ENCODE results near the gene FEZ2.

FEZ2 gene

DNA sequence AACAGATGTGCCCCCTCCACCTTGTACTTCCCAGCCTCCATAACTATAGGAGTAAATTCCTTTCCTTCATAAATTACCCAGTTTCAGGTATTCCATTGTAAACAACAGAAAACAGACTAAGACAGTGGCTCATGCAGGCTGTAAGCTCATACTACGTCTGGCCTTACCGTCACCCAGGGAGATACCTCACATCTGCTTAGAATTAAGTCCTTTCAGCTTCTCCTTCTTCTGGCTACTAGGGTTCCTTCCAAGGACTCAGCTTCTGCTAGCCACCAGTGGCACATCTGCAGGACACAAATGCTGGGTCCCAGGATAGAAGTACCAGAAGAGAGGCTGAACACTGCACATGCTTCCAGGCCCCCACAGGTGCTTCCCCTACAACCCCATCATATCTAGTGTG lies 22.4 kb upstream of the FEZ2 start:
- ChIA-PET CTCF (no interaction called here), POLR2A (no interaction called here)
- TF ChIP-seq FOXM1 (IDR thresholded peaks at IDR 0.05; ENCODE audit: borderline replicate concordance) = no peak
- no peak for TF ChIP-seq LEF1 (IDR thresholded peaks at IDR 0.05; ENCODE audit: borderline replicate concordance)
- TF ChIP-seq, protein P1, sequence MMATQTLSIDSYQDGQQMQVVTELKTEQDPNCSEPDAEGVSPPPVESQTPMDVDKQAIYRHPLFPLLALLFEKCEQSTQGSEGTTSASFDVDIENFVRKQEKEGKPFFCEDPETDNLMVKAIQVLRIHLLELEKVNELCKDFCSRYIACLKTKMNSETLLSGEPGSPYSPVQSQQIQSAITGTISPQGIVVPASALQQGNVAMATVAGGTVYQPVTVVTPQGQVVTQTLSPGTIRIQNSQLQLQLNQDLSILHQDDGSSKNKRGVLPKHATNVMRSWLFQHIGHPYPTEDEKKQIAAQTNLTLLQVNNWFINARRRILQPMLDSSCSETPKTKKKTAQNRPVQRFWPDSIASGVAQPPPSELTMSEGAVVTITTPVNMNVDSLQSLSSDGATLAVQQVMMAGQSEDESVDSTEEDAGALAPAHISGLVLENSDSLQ (IDR thresholded peaks at IDR 0.05) = no peak
- TF ChIP-seq SP1 (IDR thresholded peaks at IDR 0.05) = no peak
- TF ChIP-seq TARDBP (IDR thresholded peaks at IDR 0.05) = no peak
- DNase-seq (ENCODE audit: extremely low spot score) = no peak

DNA sequence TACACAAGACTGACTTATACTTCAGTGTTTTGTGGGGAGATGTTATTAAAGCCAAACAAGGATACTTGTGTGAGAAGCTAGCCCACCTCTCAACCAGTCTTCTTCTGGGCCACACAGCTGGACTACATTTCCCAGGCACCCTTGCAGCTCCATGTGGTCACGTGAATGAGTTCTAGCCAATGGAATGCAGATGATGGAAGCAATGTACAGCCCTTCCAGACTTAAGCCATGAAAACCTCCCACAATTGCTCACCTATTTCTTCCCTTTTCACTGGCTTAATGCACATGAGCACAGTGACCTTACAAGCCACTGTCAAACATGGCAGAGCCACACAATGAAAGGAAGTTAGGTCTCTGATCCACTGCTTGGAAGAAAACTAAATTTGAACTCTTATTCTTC lies 20.4 kb upstream of the FEZ2 start:
- CTCF ChIA-PET = interaction anchor here (0.6 kb wide), 2 partner anchors 266 to 746 kb away, joined by 3 read pairs; no protein-coding TSS in a partner anchor
- TF ChIP-seq FOXM1 (IDR thresholded peaks at IDR 0.05; ENCODE audit: borderline replicate concordance) = no peak
- no peak for TF ChIP-seq ELF4 (IDR thresholded peaks at IDR 0.05)
- 0 out of 2 replicates have a peak, but pooled peaks have one; percentile 43 for TF ChIP-seq SUZ12 (IDR thresholded peaks at IDR 0.05)
- POLR2A ChIA-PET = no interaction called here
- DNase-seq (ENCODE audit: extremely low spot score) = peak; percentile 70

DNA sequence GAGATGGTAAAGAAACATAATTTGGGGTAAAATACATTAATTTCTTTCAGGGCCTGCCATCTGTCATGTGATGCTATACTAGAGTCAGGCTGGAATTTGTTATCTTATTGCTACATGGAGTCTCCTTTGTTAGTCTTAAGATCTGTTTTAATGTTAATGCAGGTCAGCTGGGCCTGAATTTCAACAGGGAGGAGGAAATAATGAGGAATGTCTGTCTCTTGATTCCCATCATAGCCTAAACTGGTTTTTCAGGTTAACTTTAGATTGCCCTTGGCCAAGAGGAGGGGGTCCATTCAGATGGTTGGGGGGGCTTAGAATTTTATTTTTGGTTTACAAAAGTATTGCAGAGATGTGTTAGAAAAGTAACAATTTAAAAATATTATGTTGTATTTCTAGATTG lies 19.0 kb upstream of the FEZ2 start:
- POLR2A ChIA-PET = no interaction called here
- TF ChIP-seq, protein P1 (IDR thresholded peaks at IDR 0.05) = no peak
- TF ChIP-seq L3MBTL2 (conservative IDR thresholded peaks at IDR 0.05) = no peak
- TF ChIP-seq HDGF (IDR thresholded peaks at IDR 0.05; ENCODE audit: borderline replicate concordance) = no peak
- no peak for TF ChIP-seq FOXA1 (IDR thresholded peaks at IDR 0.05)
- TF ChIP-seq SP1 (IDR thresholded peaks at IDR 0.05) = no peak
- TF ChIP-seq ARNT (IDR thresholded peaks at IDR 0.05) = no peak
- TF ChIP-seq BHLHE40 (IDR thresholded peaks at IDR 0.05; ENCODE audit: borderline replicate concordance) = no peak
- TF ChIP-seq CTBP1 (IDR thresholded peaks at IDR 0.05; ENCODE audit: borderline replicate concordance) = no peak
- TF ChIP-seq ZNF384 (IDR thresholded peaks at IDR 0.05) = no peak
- no peak for TF ChIP-seq NFRKB (IDR thresholded peaks at IDR 0.05)
- CTCF ChIA-PET = no interaction called here
- no peak for DNase-seq (ENCODE audit: extremely low spot score)

DNA sequence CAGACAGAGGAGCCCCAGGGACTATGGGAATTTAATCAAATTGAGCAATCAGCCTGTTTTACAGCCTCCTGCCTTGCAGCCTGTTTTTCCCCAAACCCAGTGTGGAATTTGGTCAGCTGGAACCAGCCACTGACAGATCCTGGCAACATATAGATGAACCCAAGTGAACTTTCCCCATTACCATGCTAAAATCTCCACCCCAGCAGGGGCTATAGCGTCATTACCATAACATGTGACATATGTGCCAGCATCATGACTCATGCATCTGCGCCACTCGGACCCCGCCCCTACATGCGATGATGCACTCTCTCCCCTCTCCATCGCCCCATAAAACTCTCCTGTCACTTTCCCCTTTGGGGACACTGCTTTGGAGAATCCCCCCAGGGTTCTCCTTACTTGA lies 17.3 kb upstream of the FEZ2 start:
- ChIA-PET POLR2A (no interaction called here), CTCF (no interaction called here)
- TF ChIP-seq FOXA1 (IDR thresholded peaks at IDR 0.05) (no peak), CTBP1 (IDR thresholded peaks at IDR 0.05; ENCODE audit: borderline replicate concordance) (no peak), ZNF384 (IDR thresholded peaks at IDR 0.05) (no peak), FOXM1 (IDR thresholded peaks at IDR 0.05; ENCODE audit: borderline replicate concordance) (no peak), LEF1 (IDR thresholded peaks at IDR 0.05; ENCODE audit: borderline replicate concordance) (no peak), BHLHE40 (IDR thresholded peaks at IDR 0.05; ENCODE audit: borderline replicate concordance) (no peak), HDGF (IDR thresholded peaks at IDR 0.05; ENCODE audit: borderline replicate concordance) (no peak)
- no peak for DNase-seq (ENCODE audit: extremely low spot score)

DNA sequence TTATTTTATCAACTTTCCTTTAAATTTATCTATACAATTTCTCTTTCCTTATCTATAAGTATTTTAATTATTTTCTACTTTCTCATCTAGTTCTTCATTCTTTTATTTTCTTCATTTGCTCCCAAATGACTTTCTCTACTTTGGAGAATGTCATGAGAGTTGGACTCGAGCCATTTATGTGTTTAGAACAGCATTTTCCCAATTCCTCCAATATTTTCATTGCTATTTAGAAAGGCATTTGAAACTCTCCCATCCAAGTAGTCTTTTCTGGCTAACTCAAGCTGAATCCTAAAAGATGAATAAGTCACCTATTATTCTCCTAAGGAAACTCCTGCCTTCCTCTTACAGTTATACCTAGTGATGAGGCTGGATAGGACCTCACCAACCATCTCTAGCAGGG lies 15.8 kb upstream of the FEZ2 start:
- no peak for TF ChIP-seq TARDBP (IDR thresholded peaks at IDR 0.05)
- no peak for TF ChIP-seq ARNT (IDR thresholded peaks at IDR 0.05)
- TF ChIP-seq FOXM1 (IDR thresholded peaks at IDR 0.05; ENCODE audit: borderline replicate concordance) = no peak
- TF ChIP-seq FOXA1 (IDR thresholded peaks at IDR 0.05) = no peak
- TF ChIP-seq, protein P1 (IDR thresholded peaks at IDR 0.05) = no peak
- no peak for TF ChIP-seq FOXK2 (IDR thresholded peaks at IDR 0.05)
- TF ChIP-seq HDGF (IDR thresholded peaks at IDR 0.05; ENCODE audit: borderline replicate concordance) = no peak
- TF ChIP-seq BHLHE40 (IDR thresholded peaks at IDR 0.05; ENCODE audit: borderline replicate concordance) = no peak
- TF ChIP-seq CTBP1 (IDR thresholded peaks at IDR 0.05; ENCODE audit: borderline replicate concordance) = no peak
- no peak for TF ChIP-seq L3MBTL2 (conservative IDR thresholded peaks at IDR 0.05)
- no peak for TF ChIP-seq SP1 (IDR thresholded peaks at IDR 0.05)
- TF ChIP-seq ZNF384 (IDR thresholded peaks at IDR 0.05) = no peak
- TF ChIP-seq SUZ12 (IDR thresholded peaks at IDR 0.05) = no peak
- TF ChIP-seq LEF1 (IDR thresholded peaks at IDR 0.05; ENCODE audit: borderline replicate concordance) = no peak
- no peak for DNase-seq (ENCODE audit: extremely low spot score)
- POLR2A ChIA-PET = no interaction called here
- CTCF ChIA-PET = no interaction called here

DNA sequence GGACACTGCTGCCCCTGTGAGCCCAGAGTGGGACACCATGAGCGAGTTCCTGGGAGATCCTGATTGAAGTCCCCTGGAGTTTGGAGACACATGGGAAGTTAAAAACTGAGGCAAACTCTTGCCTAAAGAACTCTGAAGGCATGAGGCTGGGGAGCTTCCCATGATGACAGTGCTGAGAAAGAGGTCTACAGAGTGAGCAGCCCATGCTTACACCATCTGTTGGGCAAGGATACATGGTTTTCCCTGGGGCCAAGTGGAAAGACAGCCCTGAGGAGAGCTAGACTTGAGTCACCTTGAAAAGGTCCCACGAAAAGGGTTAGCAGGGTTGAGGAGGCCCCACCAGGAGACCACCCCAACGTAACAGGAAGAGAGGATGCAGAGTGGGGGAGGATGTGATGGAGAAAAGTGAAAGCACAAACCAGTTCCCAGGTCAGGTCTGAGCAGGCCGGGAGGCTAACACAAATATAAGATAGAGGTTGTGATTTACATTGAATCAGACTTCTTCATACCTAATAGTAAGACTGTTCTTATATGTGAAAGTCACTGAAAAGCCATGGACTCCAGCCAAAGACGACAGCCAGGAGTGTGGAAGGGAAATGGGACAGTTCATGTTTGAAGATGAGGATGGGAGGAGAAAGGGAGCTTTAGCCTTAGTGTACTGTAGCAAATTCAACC lies 13.5 kb upstream of the FEZ2 start:
- CTCF ChIA-PET = no interaction called here
- POLR2A ChIA-PET = no interaction called here
- DNase-seq (ENCODE audit: extremely low spot score) = no peak
- TF ChIP-seq LEF1 (IDR thresholded peaks at IDR 0.05; ENCODE audit: borderline replicate concordance) (no peak), TARDBP (IDR thresholded peaks at IDR 0.05) (no peak), FOXA1 (IDR thresholded peaks at IDR 0.05) (no peak), FOXM1 (IDR thresholded peaks at IDR 0.05; ENCODE audit: borderline replicate concordance) (no peak), L3MBTL2 (conservative IDR thresholded peaks at IDR 0.05) (no peak), HDGF (IDR thresholded peaks at IDR 0.05; ENCODE audit: borderline replicate concordance) (no peak), BHLHE40 (IDR thresholded peaks at IDR 0.05; ENCODE audit: borderline replicate concordance) (no peak), ARNT (IDR thresholded peaks at IDR 0.05) (no peak), NFRKB (IDR thresholded peaks at IDR 0.05) (no peak), SUZ12 (IDR thresholded peaks at IDR 0.05) (no peak), FOXK2 (IDR thresholded peaks at IDR 0.05) (no peak), ZNF384 (IDR thresholded peaks at IDR 0.05) (no peak), SP1 (IDR thresholded peaks at IDR 0.05) (no peak), CTBP1 (IDR thresholded peaks at IDR 0.05; ENCODE audit: borderline replicate concordance) (no peak), ELF4 (IDR thresholded peaks at IDR 0.05) (no peak)
- TF ChIP-seq, protein P1 (IDR thresholded peaks at IDR 0.05) = no peak

All from HEK293T (cell line).